CD14-positive monocyte (primary cell): Measurements from ENCODE around the gene PLEKHA8. TPM values are rescaled to one million over a fixed set of nuclear protein-coding genes. Genes with fewer than 3 reads are reported as not detected.
A peak's percentile ranks its signal among the peaks of the same experiment; 100 is the strongest.

Experiments
- DNase-seq, 3 donors: peaks; one replicate each; pipeline ENCODE4 v3.0.0-alpha.2; 2011 to 2022
- H2AFZ ChIP-seq: 2 replicates; pipeline ENCODE4 v1.6.0; 2012; ENCODE audit warnings: mild to moderate bottlenecking, low read depth, low read length, inconsistent platforms; ENCODE audit not compliant: insufficient read depth, poor library complexity, severe bottlenecking
- H3K27ac ChIP-seq, 2 donors: 1 replicate in 1 of 2; 2 replicates in 1 of 2; pipeline ENCODE4 v1.5.1; 2012 to 2013; ENCODE audit warnings: low read length in 2 of 2, control low read depth in 1 of 2, inconsistent platforms in 1 of 2, low read depth in 1 of 2, mild to moderate bottlenecking in 1 of 2
- H3K27me3 ChIP-seq, 2 donors: one replicate each; pipeline versions ENCODE4 v1.6.0 to v1.6.1; 2011 to 2013; ENCODE audit warnings: low read length in 2 of 2; ENCODE audit not compliant: control insufficient read depth in 2 of 2, insufficient read depth in 2 of 2
- H3K36me3 ChIP-seq, 2 donors: replicated peaks in 1 of 2; 1 replicate in 1 of 2; 2 replicates in 1 of 2; pipeline versions ENCODE4 v1.5.1 to v1.6.1; 2012 to 2013; ENCODE audit warnings: low read length in 2 of 2, control low read depth in 1 of 2, inconsistent platforms in 1 of 2, mild to moderate bottlenecking in 1 of 2; ENCODE audit not compliant: insufficient read depth in 2 of 2, control insufficient read depth in 1 of 2
- H3K4me1 ChIP-seq, 2 donors: 1 replicate in 1 of 2; 2 replicates in 1 of 2; pipeline versions ENCODE4 v1.5.1 to v1.6.1; 2012 to 2013; ENCODE audit warnings: low read length in 2 of 2, control low read depth in 1 of 2, inconsistent platforms in 1 of 2, mild to moderate bottlenecking in 1 of 2, moderate library complexity in 1 of 2; ENCODE audit not compliant: insufficient read depth in 2 of 2, control insufficient read depth in 1 of 2
- H3K4me2 ChIP-seq: replicated peaks from 2 replicates; pipeline ENCODE3; 2012; ENCODE audit warnings: low read length, moderate library complexity, mild to moderate bottlenecking; ENCODE audit not compliant: poor library complexity, severe bottlenecking; ENCODE audit errors: extremely low read depth
- H3K4me3 ChIP-seq, 3 experiments: fragments of 200-600 bp in 1 of 3; sonication (generic) in 1 of 3; replicated peaks in 1 of 3; 1 replicate in 2 of 3; 2 replicates in 1 of 3; pipeline ENCODE4 v1.5.1; 2011 to 2013; ENCODE audit warnings: low read length in 3 of 3, mild to moderate bottlenecking in 3 of 3, control low read depth in 2 of 3, low read depth in 2 of 3, inconsistent platforms in 1 of 3, moderate library complexity in 1 of 3
- H3K79me2 ChIP-seq: 2 replicates; pipeline ENCODE4 v1.6.0; 2012; ENCODE audit warnings: mild to moderate bottlenecking, control low read depth, inconsistent platforms, low read length, moderate library complexity; ENCODE audit not compliant: insufficient read depth
- H3K9ac ChIP-seq: 2 replicates; pipeline ENCODE4 v1.6.0; 2017; ENCODE audit warnings: low read length, mild to moderate bottlenecking; ENCODE audit not compliant: insufficient read depth, poor library complexity, severe bottlenecking
- H3K9me3 ChIP-seq, 2 donors: replicated peaks in 1 of 2; 1 replicate in 1 of 2; 2 replicates in 1 of 2; pipeline versions ENCODE4 v1.5.1 to v1.6.1; 2012 to 2013; ENCODE audit warnings: low read length in 2 of 2, control low read depth in 1 of 2; ENCODE audit not compliant: control insufficient read depth in 1 of 2, insufficient read depth in 1 of 2
- H4K20me1 ChIP-seq: 2 replicates; pipeline ENCODE4 v1.6.0; 2012; ENCODE audit warnings: mild to moderate bottlenecking, low read length, control low read depth, moderate library complexity; ENCODE audit not compliant: insufficient read depth
- H3K27ac Mint-ChIP-seq, 7 donors: one replicate each; pipeline ENCODE4 v1.8.0; 2020; ENCODE audit warnings: mild to moderate bottlenecking in 7 of 7, mixed read lengths in 7 of 7, moderate library complexity in 6 of 7, inconsistent platforms in 2 of 7
- H3K27me3 Mint-ChIP-seq, 3 donors: one replicate each; pipeline ENCODE4 v1.8.0; 2021 to 2022; ENCODE audit warnings: low read depth in 3 of 3, mild to moderate bottlenecking in 3 of 3, mixed read lengths in 3 of 3, moderate library complexity in 3 of 3, inconsistent platforms in 1 of 3
- H3K36me3 Mint-ChIP-seq, 2 donors: one replicate each; pipeline ENCODE4 v1.8.0; 2020; ENCODE audit warnings: mixed read lengths in 2 of 2, inconsistent platforms in 1 of 2, mild to moderate bottlenecking in 1 of 2
- H3K4me1 Mint-ChIP-seq: one replicate; pipeline ENCODE4 v1.8.0; 2020; ENCODE audit warnings: mild to moderate bottlenecking, mixed read lengths
- H3K4me3 Mint-ChIP-seq, 2 donors: one replicate each; pipeline ENCODE4 v1.8.0; 2020; ENCODE audit warnings: mild to moderate bottlenecking in 2 of 2, mixed read lengths in 2 of 2, moderate library complexity in 1 of 2
- H3K9me3 Mint-ChIP-seq, 7 donors: one replicate each; pipeline ENCODE4 v1.8.0; 2020 to 2022; ENCODE audit warnings: mixed read lengths in 7 of 7, mild to moderate bottlenecking in 6 of 7, moderate library complexity in 6 of 7, inconsistent platforms in 2 of 7
- WGBS: methylation state at CpG from one replicate; pipeline ENCODE4 v1.1.5; 2013; ENCODE audit warnings: missing lambda C conversion rate; ENCODE audit not compliant: insufficient coverage; 5-methylcytosine and 5-hydroxymethylcytosine counted together
- intact Hi-C, 2 donors: fragments of 100-400 bp; cut with micrococcal nuclease; formaldehyde crosslinking; loops; one replicate each; pipeline versions ENCODE4 v1.15.0 to v1.15.1; 2023
- polyA minus RNA-seq: library from RNA; depleted of rRNA, polyadenylated mRNA; stranded (reverse); fragments of >200 nt; gene quantifications from 2 replicates; pipeline ENCODE4 v1.2.3, GENCODE V29; 2012
- polyA plus RNA-seq, 3 donors: library from polyadenylated mRNA; depleted of rRNA in 1 of 3; unstranded in 2 of 3; stranded (reverse) in 1 of 3; fragments of 300-500 nt in 2 of 3; fragments of >200 nt in 1 of 3; fragmentation: Illumina TruSeq in 2 of 3; gene quantifications; 1 replicate in 2 of 3; 2 replicates in 1 of 3; pipeline ENCODE4 v1.2.3, GENCODE V29; 2012 to 2021
- total RNA-seq, 12 experiments: library from RNA in 1 of 12; stranded (reverse) in 1 of 12; fragments of 120-200 nt in 1 of 12; gene quantifications; one replicate each; pipeline ENCODE4 v1.2.4 and lab custom pipeline; 2013 to 2026; ENCODE audit warnings: mixed read lengths in 6 of 12, inconsistent platforms in 1 of 12
- TF ChIP-seq, protein P1 (sequence below): fragments of 200-600 bp; IDR thresholded peaks from one replicate; pipeline ENCODE4 v1.8.0; 2022; ENCODE audit warnings: antibody characterized with exemption, mild to moderate bottlenecking

The PLEKHA8 gene, protein sequence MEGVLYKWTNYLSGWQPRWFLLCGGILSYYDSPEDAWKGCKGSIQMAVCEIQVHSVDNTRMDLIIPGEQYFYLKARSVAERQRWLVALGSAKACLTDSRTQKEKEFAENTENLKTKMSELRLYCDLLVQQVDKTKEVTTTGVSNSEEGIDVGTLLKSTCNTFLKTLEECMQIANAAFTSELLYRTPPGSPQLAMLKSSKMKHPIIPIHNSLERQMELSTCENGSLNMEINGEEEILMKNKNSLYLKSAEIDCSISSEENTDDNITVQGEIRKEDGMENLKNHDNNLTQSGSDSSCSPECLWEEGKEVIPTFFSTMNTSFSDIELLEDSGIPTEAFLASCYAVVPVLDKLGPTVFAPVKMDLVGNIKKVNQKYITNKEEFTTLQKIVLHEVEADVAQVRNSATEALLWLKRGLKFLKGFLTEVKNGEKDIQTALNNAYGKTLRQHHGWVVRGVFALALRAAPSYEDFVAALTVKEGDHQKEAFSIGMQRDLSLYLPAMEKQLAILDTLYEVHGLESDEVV
- 6.5 TPM for total RNA-seq (2013)
- polyA plus RNA-seq = 1 to 10 TPM; 2.4 to 2.7 (median 2.6) TPM
- 1.8 and 2.3 TPM in 2 replicates for polyA minus RNA-seq
- total RNA-seq (lab: John Stamatoyannopoulos, UW) = 9.0 to 23.3 (median 14.4) reads per million in 11 experiments

DNA sequence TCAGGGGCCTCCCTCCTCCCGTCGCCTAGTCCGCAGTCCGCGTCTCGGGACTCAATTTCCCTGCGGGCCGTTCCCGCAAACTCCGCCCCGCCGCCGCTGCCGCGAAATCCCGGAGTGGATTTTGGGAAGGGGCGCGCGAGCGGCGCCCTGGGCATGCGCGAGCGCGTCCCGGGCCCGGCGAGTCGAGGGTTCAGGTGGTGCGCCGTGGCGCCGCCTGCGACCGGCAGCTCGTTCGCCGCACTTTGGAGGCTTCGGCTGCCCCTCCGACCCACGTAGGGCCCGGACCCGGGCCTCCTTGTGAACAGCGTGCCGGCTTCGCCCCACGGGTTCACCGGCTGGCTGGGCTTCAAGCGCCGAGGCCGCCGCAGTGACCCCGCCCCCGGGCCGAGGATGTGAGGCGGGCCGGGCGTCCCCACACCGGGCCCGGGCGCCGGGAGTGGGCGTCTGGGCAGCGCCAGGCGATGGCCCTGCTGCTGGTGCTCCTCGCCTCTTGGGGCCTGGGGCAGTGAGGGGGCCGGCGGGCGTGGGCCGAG is at the start of gene PLEKHA8:
Gene PLEKHA8 (plus strand): TSS at position 197 of the 533 bp plus-strand sequence. CDS start 351 bp downstream, outside the sequence.
- no peaks in the 10 kb centered on the region for H3K9me3 ChIP-seq
- H3K36me3 Mint-ChIP-seq = peaks cover 0 to 2% of the 10 kb centered on the region in 2 donors
- no peaks in the 10 kb centered on the region for H3K36me3 ChIP-seq
- peak within 1 kb of the TSS in 1 of 2 donors; percentile 94 for H3K4me3 Mint-ChIP-seq
- H3K27me3 ChIP-seq = no peaks in the 10 kb centered on the region
- no peaks in the 10 kb centered on the region for H4K20me1 ChIP-seq
- H3K9ac ChIP-seq = peak within 1 kb of the TSS; percentile 74
- TF ChIP-seq, protein P1, sequence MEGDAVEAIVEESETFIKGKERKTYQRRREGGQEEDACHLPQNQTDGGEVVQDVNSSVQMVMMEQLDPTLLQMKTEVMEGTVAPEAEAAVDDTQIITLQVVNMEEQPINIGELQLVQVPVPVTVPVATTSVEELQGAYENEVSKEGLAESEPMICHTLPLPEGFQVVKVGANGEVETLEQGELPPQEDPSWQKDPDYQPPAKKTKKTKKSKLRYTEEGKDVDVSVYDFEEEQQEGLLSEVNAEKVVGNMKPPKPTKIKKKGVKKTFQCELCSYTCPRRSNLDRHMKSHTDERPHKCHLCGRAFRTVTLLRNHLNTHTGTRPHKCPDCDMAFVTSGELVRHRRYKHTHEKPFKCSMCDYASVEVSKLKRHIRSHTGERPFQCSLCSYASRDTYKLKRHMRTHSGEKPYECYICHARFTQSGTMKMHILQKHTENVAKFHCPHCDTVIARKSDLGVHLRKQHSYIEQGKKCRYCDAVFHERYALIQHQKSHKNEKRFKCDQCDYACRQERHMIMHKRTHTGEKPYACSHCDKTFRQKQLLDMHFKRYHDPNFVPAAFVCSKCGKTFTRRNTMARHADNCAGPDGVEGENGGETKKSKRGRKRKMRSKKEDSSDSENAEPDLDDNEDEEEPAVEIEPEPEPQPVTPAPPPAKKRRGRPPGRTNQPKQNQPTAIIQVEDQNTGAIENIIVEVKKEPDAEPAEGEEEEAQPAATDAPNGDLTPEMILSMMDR = no peak
- H2AFZ ChIP-seq = peak within 1 kb of the TSS; percentile 93
- peaks cover 0 to 3% (median 0%) of the 10 kb centered on the region in 7 donors for H3K9me3 Mint-ChIP-seq
- intact Hi-C loops = loop anchor here (5.0 kb wide), 3 partner anchors 36 to 209 kb away; partner anchors contain the start of gene SCRN1 (in 1 of the 2)
- H3K4me3 ChIP-seq = peak within 1 kb of the TSS; percentile 81 to 88 (median 84)
- H3K27ac ChIP-seq = peak within 1 kb of the TSS in 1 of 2 donors; percentile 85
- H3K4me1 ChIP-seq = peaks cover 23 to 32% of the 10 kb centered on the region in 2 donors
- H3K4me1 Mint-ChIP-seq = peaks cover 36% of the 10 kb centered on the region
- peaks cover 19% of the 10 kb centered on the region for H3K79me2 ChIP-seq
- H3K27me3 Mint-ChIP-seq = peaks cover 0 to 4% (median 3%) of the 10 kb centered on the region in 3 donors
- peak; percentile 67 to 80 (median 75) for DNase-seq
- peak within 1 kb of the TSS; percentile 87 for H3K4me2 ChIP-seq
- peak within 1 kb of the TSS; percentile 86 to 96 (median 94) for H3K27ac Mint-ChIP-seq
- whole genome bisulfite sequencing = under 1% methylated on average over 70 of the region's 70 CpGs

DNA sequence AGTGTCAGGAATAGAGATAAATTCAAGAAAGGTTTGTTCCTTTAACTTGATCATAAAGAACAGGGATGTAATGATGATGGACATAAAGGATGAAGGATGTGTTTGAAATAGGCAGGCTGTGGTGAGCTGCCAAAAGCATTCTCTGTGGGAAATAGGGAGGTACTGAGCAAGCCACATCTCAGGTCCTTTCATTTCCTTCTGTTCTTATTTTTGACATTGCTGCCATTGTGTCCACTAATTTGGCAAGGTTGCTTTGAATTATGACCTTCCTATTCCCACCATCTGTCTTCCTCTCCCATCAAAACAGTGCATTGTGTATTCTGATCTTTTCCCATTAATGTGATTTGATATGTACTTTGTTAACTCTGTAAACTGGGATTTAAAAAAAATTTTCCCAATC is 48.1 kb upstream of the PLEKHA8 start:
- H3K27me3 ChIP-seq = no peaks in the 10 kb centered on the region
- H3K4me2 ChIP-seq = no peak overlapping the region
- H3K4me3 ChIP-seq = no peak overlapping the region
- no peak overlapping the region for H3K9ac ChIP-seq
- H3K36me3 ChIP-seq = no peaks in the 10 kb centered on the region
- no peak for DNase-seq
- intact Hi-C loops = no loop called here
- H3K79me2 ChIP-seq = peaks cover 36% of the 10 kb centered on the region
- no peaks in the 10 kb centered on the region for H3K9me3 Mint-ChIP-seq
- H4K20me1 ChIP-seq = no peaks in the 10 kb centered on the region
- H2AFZ ChIP-seq = no peak overlapping the region
- H3K27ac Mint-ChIP-seq = no peak overlapping the region
- no peak overlapping the region for H3K27ac ChIP-seq
- H3K27me3 Mint-ChIP-seq = no peaks in the 10 kb centered on the region
- H3K9me3 ChIP-seq = no peaks in the 10 kb centered on the region
- peaks cover 22 to 34% of the 10 kb centered on the region in 2 donors for H3K4me1 ChIP-seq
- no peak overlapping the region for H3K4me3 Mint-ChIP-seq
- peaks cover 31% of the 10 kb centered on the region for H3K4me1 Mint-ChIP-seq
- TF ChIP-seq, protein P1 = no peak
- H3K36me3 Mint-ChIP-seq = peaks cover 0 to 2% of the 10 kb centered on the region in 2 donors
